ENCODE results near the gene NEDD4L. TPM values are rescaled to one million over a fixed set of nuclear protein-coding genes. Genes with fewer than 3 reads are reported as not detected.
A peak's percentile ranks its signal among the peaks of the same experiment; 100 is the strongest.

Gene NEDD4L
- total RNA-seq, 1 experiment from 2014 or later = 108 TPM

- CTCF ChIA-PET = interaction anchor here (0.5 kb wide), 1 partner anchor 777 kb away, joined by 3 read pairs; no protein-coding TSS in a partner anchor
- no peak overlapping the region for H3K27ac Mint-ChIP-seq (ENCODE audit: low read depth, unreplicated experiment)
- peaks cover 13% of the 10 kb centered on the region for H3K36me3 Mint-ChIP-seq (ENCODE audit: insufficient read depth, unreplicated experiment)
- no peak for TF ChIP-seq CTCF (IDR thresholded peaks at IDR 0.05; ENCODE audit: unreplicated experiment)
- H3K27me3 Mint-ChIP-seq (ENCODE audit: insufficient read depth, unreplicated experiment) = no peaks in the 10 kb centered on the region
- intact Hi-C loops (cut with micrococcal nuclease) = no loop called here
- POLR2A ChIA-PET = interaction anchor here (1.1 to 18.5 kb wide), 4 partner anchors 10 to 86 kb away, joined by 3 to 378 read pairs (median 8); no protein-coding TSS in a partner anchor
- peaks cover 5% of the 10 kb centered on the region for H3K9me3 Mint-ChIP-seq (ENCODE audit: unreplicated experiment)
- no peak overlapping the region for H3K4me3 Mint-ChIP-seq (ENCODE audit: unreplicated experiment)
- no peak for DNase-seq (ENCODE audit: unreplicated experiment)
- no TSS peak for BruUV-seq (replicated peaks)
- H3K4me1 Mint-ChIP-seq (ENCODE audit: insufficient read depth, unreplicated experiment) = peaks cover 20% of the 10 kb centered on the region
Observed at GRCh38 chr18:58307441-58307840, 263.4 kb downstream of the NEDD4L start.

GRCh38 chr18:58308463-58308862, 264.4 kb downstream of the NEDD4L start:
- H3K27ac Mint-ChIP-seq (ENCODE audit: low read depth, unreplicated experiment) = no peak overlapping the region
- CTCF ChIA-PET = interaction anchor here (0.7 to 0.8 kb wide), 2 partner anchors 9 to 117 kb away, joined by 3 to 4 read pairs; no protein-coding TSS in a partner anchor
- no peak for TF ChIP-seq CTCF (IDR thresholded peaks at IDR 0.05; ENCODE audit: unreplicated experiment)

GRCh38 chr18:58309099-58309498, 265.1 kb downstream of the NEDD4L start:
- intact Hi-C loops (cut with micrococcal nuclease) = no loop called here
- Mint-ChIP-seq H3K36me3 (ENCODE audit: insufficient read depth, unreplicated experiment) (peaks cover 13% of the 10 kb centered on the region), H3K4me3 (ENCODE audit: unreplicated experiment) (no peak overlapping the region), H3K27me3 (ENCODE audit: insufficient read depth, unreplicated experiment) (no peaks in the 10 kb centered on the region), H3K27ac (ENCODE audit: low read depth, unreplicated experiment) (no peak overlapping the region), H3K9me3 (ENCODE audit: unreplicated experiment) (peaks cover 5% of the 10 kb centered on the region), H3K4me1 (ENCODE audit: insufficient read depth, unreplicated experiment) (peaks cover 25% of the 10 kb centered on the region)
- ChIA-PET POLR2A (interaction anchor here (1.1 to 18.5 kb wide), 3 partner anchors 9 to 20 kb away, joined by 4 to 378 read pairs (median 29); no protein-coding TSS in a partner anchor), CTCF (no interaction called here)
- DNase-seq (ENCODE audit: unreplicated experiment) = no peak
- BruUV-seq (replicated peaks) = no TSS peak
- TF ChIP-seq CTCF (IDR thresholded peaks at IDR 0.05; ENCODE audit: unreplicated experiment) = no peak

More at GRCh38 chr18:58308463-58308862, 264.4 kb downstream of the NEDD4L start:
- no TSS peak for BruUV-seq (replicated peaks)
- H3K4me1 Mint-ChIP-seq (ENCODE audit: insufficient read depth, unreplicated experiment) = peaks cover 21% of the 10 kb centered on the region
- POLR2A ChIA-PET = interaction anchor here (0.7 to 18.5 kb wide), 6 partner anchors 10 to 1411 kb away, joined by 3 to 378 read pairs (median 4); no protein-coding TSS in a partner anchor
- intact Hi-C loops (cut with micrococcal nuclease) = no loop called here
- peaks cover 5% of the 10 kb centered on the region for H3K9me3 Mint-ChIP-seq (ENCODE audit: unreplicated experiment)
- H3K36me3 Mint-ChIP-seq (ENCODE audit: insufficient read depth, unreplicated experiment) = peaks cover 13% of the 10 kb centered on the region
- H3K4me3 Mint-ChIP-seq (ENCODE audit: unreplicated experiment) = no peak overlapping the region
- no peaks in the 10 kb centered on the region for H3K27me3 Mint-ChIP-seq (ENCODE audit: insufficient read depth, unreplicated experiment)
- DNase-seq (ENCODE audit: unreplicated experiment) = no peak

- H3K27ac Mint-ChIP-seq (ENCODE audit: low read depth, unreplicated experiment) = peak overlapping the region; percentile 43
- H3K9me3 Mint-ChIP-seq (ENCODE audit: unreplicated experiment) = peaks cover 5% of the 10 kb centered on the region
- DNase-seq (ENCODE audit: unreplicated experiment) = no peak
- no peaks in the 10 kb centered on the region for H3K27me3 Mint-ChIP-seq (ENCODE audit: insufficient read depth, unreplicated experiment)
- no TSS peak for BruUV-seq (replicated peaks)
- ChIA-PET POLR2A (interaction anchor here (0.7 to 18.5 kb wide), 11 partner anchors 9 to 264 kb away, joined by 3 to 378 read pairs (median 10); no protein-coding TSS in a partner anchor), CTCF (interaction anchor here (1.2 kb wide), 1 partner anchor 16 kb away, joined by 3 read pairs; no protein-coding TSS in a partner anchor)
- peaks cover 13% of the 10 kb centered on the region for H3K36me3 Mint-ChIP-seq (ENCODE audit: insufficient read depth, unreplicated experiment)
- no peak for TF ChIP-seq CTCF (IDR thresholded peaks at IDR 0.05; ENCODE audit: unreplicated experiment)
- intact Hi-C loops (cut with micrococcal nuclease) = no loop called here
- peaks cover 30% of the 10 kb centered on the region for H3K4me1 Mint-ChIP-seq (ENCODE audit: insufficient read depth, unreplicated experiment)
- H3K4me3 Mint-ChIP-seq (ENCODE audit: unreplicated experiment) = no peak overlapping the region
Observed at GRCh38 chr18:58309610-58310239, 265.7 kb downstream of the NEDD4L start.

Measured in MCF 10A (cell line).